ENCODE measurements around the gene NTF4. TPM values are rescaled to one million over a fixed set of nuclear protein-coding genes. Genes with fewer than 3 reads are reported as not detected.

Gene NTF4
- total and polyA plus RNA-seq, 2 of the 4 experiments (the other 2 are of a cell fraction), result 0.09 to 0.18 TPM

DNA sequence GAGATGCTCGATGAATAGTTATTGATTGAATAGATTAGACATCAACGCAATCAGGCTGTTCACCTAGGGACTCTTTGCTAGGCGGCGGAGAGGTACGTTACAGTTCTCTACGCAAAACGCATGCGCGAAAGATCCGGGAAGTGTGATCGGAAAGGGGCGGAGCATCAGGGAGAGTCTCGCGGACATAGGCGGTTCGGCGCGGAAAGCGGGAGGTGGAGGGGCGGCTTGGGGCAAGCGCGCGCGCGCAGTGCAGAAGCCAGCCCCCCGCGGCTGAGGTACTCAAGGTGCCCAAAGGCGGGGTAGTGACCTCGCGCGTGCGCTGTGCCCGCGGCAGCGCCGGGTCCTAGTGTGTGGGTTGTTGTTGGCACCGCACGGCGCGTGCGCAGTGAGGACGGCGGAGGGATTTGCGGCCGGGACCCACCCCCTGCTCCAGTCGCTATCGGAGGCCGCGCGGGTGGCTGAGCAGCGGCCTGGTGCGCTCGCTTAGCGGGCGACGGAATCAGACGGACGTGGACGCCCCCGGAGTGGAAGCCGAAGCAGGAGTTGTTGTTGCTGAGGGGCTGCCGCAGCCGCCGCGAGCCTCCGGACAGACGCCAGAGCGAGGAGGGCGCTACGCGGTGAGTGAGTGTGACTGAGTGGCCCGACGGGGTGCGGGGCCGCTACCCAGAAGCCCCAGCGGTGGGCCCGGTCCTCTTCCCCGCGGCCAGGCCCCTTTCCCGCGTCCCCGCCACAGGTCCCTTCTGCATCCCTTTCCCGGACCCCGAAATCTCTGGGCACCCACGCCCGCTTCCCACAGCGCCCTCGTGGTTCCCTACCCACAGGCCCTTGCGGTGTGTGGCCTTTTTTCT, 20.6 kb upstream of the NTF4 start, which contains the start of gene SNRNP70:
SNRNP70 (plus strand) TSS at position 432 of the 848 bp plus-strand sequence. CDS start 964 bp downstream, outside the sequence.
- H2AFZ ChIP-seq (replicated peaks; ENCODE audit: low read length, poor library complexity), result peak within 1 kb of the TSS; percentile 88
- H2BK120ac ChIP-seq (ENCODE audit: low read depth, low read length), result peak within 1 kb of the TSS; percentile 39; the same call in 1 of the 2 replicates
- H3K27ac ChIP-seq (ENCODE audit: insufficient read depth, low read length), result peak within 1 kb of the TSS; percentile 89
- H3K56ac ChIP-seq (ENCODE audit: extremely low read depth, insufficient read depth, low read length), result peak within 1 kb of the TSS; percentile 72
- no peaks in the 10 kb centered on the region for H3K9me3 ChIP-seq (ENCODE audit: control insufficient read depth, insufficient read depth, low read length)
- WGBS, 2 experiments (ENCODE audit: extremely low coverage in 2 of 2, insufficient read length in 1 of 2), result 0% methylated on average over 46 of the region's 89 CpGs; no CpG with 5 or more reads in 1 of the 2 experiments
- H4K5ac ChIP-seq (ENCODE audit: low read depth, low read length), result peak within 1 kb of the TSS; percentile 95
- H4K20me1 ChIP-seq (ENCODE audit: insufficient read depth, low read length), result peaks cover 44% of the 10 kb centered on the region
- peak within 1 kb of the TSS; percentile 95 for H4K91ac ChIP-seq (ENCODE audit: insufficient read depth, low read depth, low read length)
- BruUV-seq (replicated peaks), result no TSS peak
- 0 out of 3 replicates have a peak within 1 kb of the TSS, but pooled peaks have one; percentile 1 for H2BK15ac ChIP-seq (ENCODE audit: low read depth, low read length)
- 0 out of 2 replicates have a peak, but pooled peaks cover 2% of the 10 kb centered on the region for H3K9me1 ChIP-seq (ENCODE audit: insufficient read depth, low read length)
- peak within 1 kb of the TSS; percentile 79 for H2AK5ac ChIP-seq (ENCODE audit: low read depth, low read length)
- peak; percentile 99 for ATAC-seq (ENCODE audit: low read depth)
- H3K4me3 ChIP-seq (ENCODE audit: insufficient read depth, low read depth, low read length), result peak within 1 kb of the TSS; percentile 69
- ChIA-PET POLR2A (ENCODE audit: unreplicated experiment) (interaction anchor here (0.6 kb wide), 1 partner anchor 47 kb away, joined by 4 read pairs; no protein-coding TSS in a partner anchor), CTCF (no interaction called here)
- peak within 1 kb of the TSS; percentile 92 for H2AK9ac ChIP-seq (replicated peaks; ENCODE audit: low read depth, low read length, poor library complexity)
- peak within 1 kb of the TSS; percentile 77 for H3K18ac ChIP-seq (ENCODE audit: low read depth, low read length)
- H3K23ac ChIP-seq (ENCODE audit: low read depth, low read length), result peak within 1 kb of the TSS; percentile 80
- H3K27me3 ChIP-seq (ENCODE audit: control insufficient read depth, insufficient read depth, low read length), result no peaks in the 10 kb centered on the region
- peak within 1 kb of the TSS; percentile 95 for H3K14ac ChIP-seq (replicated peaks; ENCODE audit: low read depth, low read length)
- peak within 1 kb of the TSS; percentile 82 to 99 for H4K8ac ChIP-seq (ENCODE audit: low read depth in 2 of 2, low read length in 2 of 2)
- no peak within 1 kb of the TSS for H2BK20ac ChIP-seq (ENCODE audit: low read depth, low read length)
- peaks cover 5 to 31% of the 10 kb centered on the region in 2 experiments; a peak in 3 of 4 replicates for H3K79me1 ChIP-seq (ENCODE audit: low read depth in 1 of 2, low read length in 2 of 2)
- H2BK5ac ChIP-seq (ENCODE audit: low read depth, low read length, poor library complexity, severe bottlenecking), result peak within 1 kb of the TSS; percentile 87
- peak within 1 kb of the TSS; percentile 93 for H3K4ac ChIP-seq (ENCODE audit: low read depth, low read length)
- dilution Hi-C loops (cut with HindIII; ENCODE audit: low sequenced_read_pairs, unreplicated experiment), result no loop called here
- peak within 1 kb of the TSS; percentile 86 for H3K4me2 ChIP-seq (ENCODE audit: low read depth, low read length)
- peak; percentile 99 for DNase-seq
- peaks cover 20% of the 10 kb centered on the region for H3K36me3 ChIP-seq (ENCODE audit: control insufficient read depth, insufficient read depth, low read length)
- H3K4me1 ChIP-seq (ENCODE audit: control insufficient read depth, insufficient read depth, low read length), result peaks cover 6% of the 10 kb centered on the region
- H3K9ac ChIP-seq (ENCODE audit: low read depth, low read length), result peak within 1 kb of the TSS; percentile 86
- intact Hi-C loops (cut with micrococcal nuclease), result no loop called here
- in situ Hi-C loops (cut with MboI; ENCODE audit: low sequenced_read_pairs), result no loop called here
- TF ChIP-seq, protein P1, sequence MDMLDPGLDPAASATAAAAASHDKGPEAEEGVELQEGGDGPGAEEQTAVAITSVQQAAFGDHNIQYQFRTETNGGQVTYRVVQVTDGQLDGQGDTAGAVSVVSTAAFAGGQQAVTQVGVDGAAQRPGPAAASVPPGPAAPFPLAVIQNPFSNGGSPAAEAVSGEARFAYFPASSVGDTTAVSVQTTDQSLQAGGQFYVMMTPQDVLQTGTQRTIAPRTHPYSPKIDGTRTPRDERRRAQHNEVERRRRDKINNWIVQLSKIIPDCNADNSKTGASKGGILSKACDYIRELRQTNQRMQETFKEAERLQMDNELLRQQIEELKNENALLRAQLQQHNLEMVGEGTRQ (IDR thresholded peaks at IDR 0.05; ENCODE audit: low read depth, low read length), result peak; percentile 25; the same call in 1 of the 2 replicates
- TF ChIP-seq FOS (IDR thresholded peaks at IDR 0.05; ENCODE audit: low read depth, low read length), result no peak
- no peak for TF ChIP-seq CHD1 (IDR thresholded peaks at IDR 0.05; ENCODE audit: low read depth, low read length)
- TF ChIP-seq RFX5 (IDR thresholded peaks at IDR 0.05; ENCODE audit: low read depth, low read length), result no peak
- TF ChIP-seq MAFK (IDR thresholded peaks at IDR 0.05; ENCODE audit: low read depth, low read length), result no peak
- peak; percentile 79; the same call in 1 of the 2 replicates for TF ChIP-seq MAZ (IDR thresholded peaks at IDR 0.05; ENCODE audit: borderline replicate concordance, low read depth, low read length)
- peak; percentile 97 for TF ChIP-seq POLR2A (IDR thresholded peaks at IDR 0.05; ENCODE audit: low read depth, low read length)
- no peak for TF ChIP-seq SMC3 (IDR thresholded peaks at IDR 0.05; ENCODE audit: low read depth, low read length)
- no peak for TF ChIP-seq RAD21 (IDR thresholded peaks at IDR 0.05; ENCODE audit: low read length)
- peak; percentile 46 for TF ChIP-seq BHLHE40 (IDR thresholded peaks at IDR 0.05; ENCODE audit: low read depth, low read length)
- no peak for TF ChIP-seq NFE2L2 (IDR thresholded peaks at IDR 0.05; ENCODE audit: low read depth, low read length)
- TF ChIP-seq CTCF (conservative IDR thresholded peaks at IDR 0.05; ENCODE audit: low read depth, low read length), result no peak
- no peak for TF ChIP-seq RCOR1 (IDR thresholded peaks at IDR 0.05; ENCODE audit: insufficient replicate concordance, low read length)
- TF ChIP-seq, protein P2, sequence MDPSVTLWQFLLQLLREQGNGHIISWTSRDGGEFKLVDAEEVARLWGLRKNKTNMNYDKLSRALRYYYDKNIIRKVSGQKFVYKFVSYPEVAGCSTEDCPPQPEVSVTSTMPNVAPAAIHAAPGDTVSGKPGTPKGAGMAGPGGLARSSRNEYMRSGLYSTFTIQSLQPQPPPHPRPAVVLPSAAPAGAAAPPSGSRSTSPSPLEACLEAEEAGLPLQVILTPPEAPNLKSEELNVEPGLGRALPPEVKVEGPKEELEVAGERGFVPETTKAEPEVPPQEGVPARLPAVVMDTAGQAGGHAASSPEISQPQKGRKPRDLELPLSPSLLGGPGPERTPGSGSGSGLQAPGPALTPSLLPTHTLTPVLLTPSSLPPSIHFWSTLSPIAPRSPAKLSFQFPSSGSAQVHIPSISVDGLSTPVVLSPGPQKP (IDR thresholded peaks at IDR 0.05; ENCODE audit: borderline replicate concordance, low read depth, low read length), result no peak
